ENCODE data around the gene COPZ1.

Gene COPZ1

GRCh38 chr12:54384591-54385041 is 59.7 kb downstream of the COPZ1 start, which contains the start of gene ZNF385A:
Gene ZNF385A (minus strand): TSS chr12:54384733. CDS start chr12:54384514, 219 bp downstream.
- no peak for ATAC-seq
- TF ChIP-seq SNAI2 (CRISPR knock-in tag; IDR thresholded peaks at IDR 0.05) (no peak), TOX (CRISPR knock-in tag; IDR thresholded peaks at IDR 0.05; ENCODE audit: borderline replicate concordance) (no peak), ISL1 (CRISPR knock-in tag; IDR thresholded peaks at IDR 0.05) (no peak), ARNTL (CRISPR knock-in tag; IDR thresholded peaks at IDR 0.05; ENCODE audit: borderline replicate concordance, low read depth) (no peak), OSR1 (CRISPR knock-in tag; IDR thresholded peaks at IDR 0.05) (no peak), CREB5 (CRISPR knock-in tag; IDR thresholded peaks at IDR 0.05; ENCODE audit: low read depth) (no peak), ZFP3 (CRISPR knock-in tag; IDR thresholded peaks at IDR 0.05) (no peak), TCF4 (CRISPR knock-in tag; IDR thresholded peaks at IDR 0.05; ENCODE audit: borderline replicate concordance) (no peak), CSDC2 (CRISPR knock-in tag; IDR thresholded peaks at IDR 0.05) (no peak)
- TF ChIP-seq, protein P1, sequence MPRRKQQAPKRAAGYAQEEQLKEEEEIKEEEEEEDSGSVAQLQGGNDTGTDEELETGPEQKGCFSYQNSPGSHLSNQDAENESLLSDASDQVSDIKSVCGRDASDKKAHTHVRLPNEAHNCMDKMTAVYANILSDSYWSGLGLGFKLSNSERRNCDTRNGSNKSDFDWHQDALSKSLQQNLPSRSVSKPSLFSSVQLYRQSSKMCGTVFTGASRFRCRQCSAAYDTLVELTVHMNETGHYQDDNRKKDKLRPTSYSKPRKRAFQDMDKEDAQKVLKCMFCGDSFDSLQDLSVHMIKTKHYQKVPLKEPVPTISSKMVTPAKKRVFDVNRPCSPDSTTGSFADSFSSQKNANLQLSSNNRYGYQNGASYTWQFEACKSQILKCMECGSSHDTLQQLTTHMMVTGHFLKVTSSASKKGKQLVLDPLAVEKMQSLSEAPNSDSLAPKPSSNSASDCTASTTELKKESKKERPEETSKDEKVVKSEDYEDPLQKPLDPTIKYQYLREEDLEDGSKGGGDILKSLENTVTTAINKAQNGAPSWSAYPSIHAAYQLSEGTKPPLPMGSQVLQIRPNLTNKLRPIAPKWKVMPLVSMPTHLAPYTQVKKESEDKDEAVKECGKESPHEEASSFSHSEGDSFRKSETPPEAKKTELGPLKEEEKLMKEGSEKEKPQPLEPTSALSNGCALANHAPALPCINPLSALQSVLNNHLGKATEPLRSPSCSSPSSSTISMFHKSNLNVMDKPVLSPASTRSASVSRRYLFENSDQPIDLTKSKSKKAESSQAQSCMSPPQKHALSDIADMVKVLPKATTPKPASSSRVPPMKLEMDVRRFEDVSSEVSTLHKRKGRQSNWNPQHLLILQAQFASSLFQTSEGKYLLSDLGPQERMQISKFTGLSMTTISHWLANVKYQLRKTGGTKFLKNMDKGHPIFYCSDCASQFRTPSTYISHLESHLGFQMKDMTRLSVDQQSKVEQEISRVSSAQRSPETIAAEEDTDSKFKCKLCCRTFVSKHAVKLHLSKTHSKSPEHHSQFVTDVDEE (CRISPR knock-in tag; IDR thresholded peaks at IDR 0.05), result no peak

DNA sequence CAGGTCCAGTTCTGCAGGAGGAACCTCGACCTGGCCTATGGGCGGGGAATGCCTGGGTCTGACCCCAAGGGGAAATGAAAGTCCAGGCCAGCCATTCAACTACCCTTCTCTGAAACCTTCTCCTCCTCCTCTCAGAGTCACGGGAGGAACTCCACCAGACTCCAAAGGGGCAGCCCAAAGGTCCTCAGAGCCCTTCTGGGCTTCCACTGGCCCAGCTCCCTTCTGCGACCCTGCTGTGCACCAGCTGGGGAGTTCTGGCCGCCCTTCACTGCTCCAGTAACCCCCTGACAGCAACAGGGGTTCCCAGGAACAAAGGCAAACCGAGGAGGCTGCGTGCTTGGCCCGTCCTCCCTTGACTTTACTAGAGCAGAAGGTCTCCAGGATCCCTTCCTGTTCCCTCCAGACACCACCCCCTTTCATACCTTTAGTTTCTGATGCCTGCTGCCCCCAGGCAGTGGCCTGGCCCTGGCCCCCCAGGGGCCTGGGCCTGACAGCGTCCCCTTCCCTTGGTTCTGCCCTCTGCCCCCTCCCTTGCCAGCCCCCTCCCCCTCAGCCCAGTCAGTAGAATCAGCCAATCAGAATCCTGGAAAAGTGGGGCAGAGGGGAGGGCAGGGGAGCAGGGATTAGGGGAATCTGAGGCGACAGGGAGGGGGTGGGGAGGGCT is 60.5 kb downstream of the COPZ1 start:
- no peak for TF ChIP-seq ZNF70 (CRISPR knock-in tag; IDR thresholded peaks at IDR 0.05)
- no peak for TF ChIP-seq OSR1 (CRISPR knock-in tag; IDR thresholded peaks at IDR 0.05)
- no peak for TF ChIP-seq ZNF565 (CRISPR knock-in tag; conservative IDR thresholded peaks at IDR 0.05; ENCODE audit: low read depth)
- no peak for TF ChIP-seq ZNF8 (CRISPR knock-in tag; IDR thresholded peaks at IDR 0.05)
- TF ChIP-seq CREB5 (CRISPR knock-in tag; IDR thresholded peaks at IDR 0.05; ENCODE audit: low read depth), result no peak
- ATAC-seq, result no peak

DNA sequence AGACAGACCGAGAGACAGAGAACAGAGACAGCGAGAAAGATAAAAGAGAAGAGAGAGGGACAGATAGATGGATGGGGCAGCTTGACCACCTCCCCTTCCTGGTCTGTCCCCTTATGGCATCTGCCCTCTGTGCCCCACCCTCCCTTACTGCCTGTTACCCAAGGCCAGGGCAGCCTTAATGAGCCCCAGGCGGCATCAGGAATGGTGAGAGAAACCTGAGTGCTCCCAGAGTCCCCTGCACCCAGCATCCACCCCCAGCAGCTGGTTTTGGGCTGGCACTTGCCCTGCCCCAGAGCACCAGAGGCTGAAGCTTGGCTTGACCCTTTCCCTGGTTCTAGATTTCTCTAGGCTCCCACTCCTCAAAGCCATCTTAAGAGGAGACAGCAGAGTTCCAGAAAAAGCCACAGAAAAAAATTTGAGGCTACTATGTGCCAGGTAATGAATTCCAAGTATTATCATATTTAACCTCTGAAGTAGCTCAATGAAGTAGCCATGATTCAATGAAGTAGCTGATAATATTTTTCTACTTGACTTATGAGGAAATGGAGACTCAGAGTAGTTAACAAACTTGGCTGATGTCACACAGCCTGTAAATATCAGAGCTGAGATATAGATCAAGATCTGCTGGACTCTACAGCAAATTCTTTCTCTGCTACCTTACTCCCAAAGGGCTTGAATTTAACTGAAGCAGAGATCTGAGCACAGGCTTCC is 61.6 kb downstream of the COPZ1 start:
- no peak for ATAC-seq
- TF ChIP-seq TOX (CRISPR knock-in tag; IDR thresholded peaks at IDR 0.05; ENCODE audit: borderline replicate concordance) (no peak), CREB5 (CRISPR knock-in tag; IDR thresholded peaks at IDR 0.05; ENCODE audit: low read depth) (no peak), ZNF8 (CRISPR knock-in tag; IDR thresholded peaks at IDR 0.05) (no peak)

- ATAC-seq, result no peak
- no peak for TF ChIP-seq GLIS3 (CRISPR knock-in tag; IDR thresholded peaks at IDR 0.05)
- no peak for TF ChIP-seq ZNF70 (CRISPR knock-in tag; IDR thresholded peaks at IDR 0.05)
- TF ChIP-seq, protein P2, sequence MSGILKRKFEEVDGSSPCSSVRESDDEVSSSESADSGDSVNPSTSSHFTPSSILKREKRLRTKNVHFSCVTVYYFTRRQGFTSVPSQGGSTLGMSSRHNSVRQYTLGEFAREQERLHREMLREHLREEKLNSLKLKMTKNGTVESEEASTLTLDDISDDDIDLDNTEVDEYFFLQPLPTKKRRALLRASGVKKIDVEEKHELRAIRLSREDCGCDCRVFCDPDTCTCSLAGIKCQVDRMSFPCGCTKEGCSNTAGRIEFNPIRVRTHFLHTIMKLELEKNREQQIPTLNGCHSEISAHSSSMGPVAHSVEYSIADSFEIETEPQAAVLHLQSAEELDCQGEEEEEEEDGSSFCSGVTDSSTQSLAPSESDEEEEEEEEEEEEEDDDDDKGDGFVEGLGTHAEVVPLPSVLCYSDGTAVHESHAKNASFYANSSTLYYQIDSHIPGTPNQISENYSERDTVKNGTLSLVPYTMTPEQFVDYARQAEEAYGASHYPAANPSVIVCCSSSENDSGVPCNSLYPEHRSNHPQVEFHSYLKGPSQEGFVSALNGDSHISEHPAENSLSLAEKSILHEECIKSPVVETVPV (CRISPR knock-in tag; IDR thresholded peaks at IDR 0.05), result no peak
- TF ChIP-seq ZNF565 (CRISPR knock-in tag; conservative IDR thresholded peaks at IDR 0.05; ENCODE audit: low read depth), result no peak
- TF ChIP-seq CSDC2 (CRISPR knock-in tag; IDR thresholded peaks at IDR 0.05), result no peak
- TF ChIP-seq, protein P1 (CRISPR knock-in tag; IDR thresholded peaks at IDR 0.05), result no peak
- no peak for TF ChIP-seq BACH2 (CRISPR knock-in tag; IDR thresholded peaks at IDR 0.05; ENCODE audit: borderline replicate concordance)
- TF ChIP-seq ESRRG (CRISPR knock-in tag; IDR thresholded peaks at IDR 0.05), result no peak
- TF ChIP-seq RARB (CRISPR knock-in tag; IDR thresholded peaks at IDR 0.05), result no peak
- no peak for TF ChIP-seq TCF4 (CRISPR knock-in tag; IDR thresholded peaks at IDR 0.05; ENCODE audit: borderline replicate concordance)
- no peak for TF ChIP-seq TOX (CRISPR knock-in tag; IDR thresholded peaks at IDR 0.05; ENCODE audit: borderline replicate concordance)
- no peak for TF ChIP-seq ARNTL (CRISPR knock-in tag; IDR thresholded peaks at IDR 0.05; ENCODE audit: borderline replicate concordance, low read depth)
- TF ChIP-seq, protein P3, sequence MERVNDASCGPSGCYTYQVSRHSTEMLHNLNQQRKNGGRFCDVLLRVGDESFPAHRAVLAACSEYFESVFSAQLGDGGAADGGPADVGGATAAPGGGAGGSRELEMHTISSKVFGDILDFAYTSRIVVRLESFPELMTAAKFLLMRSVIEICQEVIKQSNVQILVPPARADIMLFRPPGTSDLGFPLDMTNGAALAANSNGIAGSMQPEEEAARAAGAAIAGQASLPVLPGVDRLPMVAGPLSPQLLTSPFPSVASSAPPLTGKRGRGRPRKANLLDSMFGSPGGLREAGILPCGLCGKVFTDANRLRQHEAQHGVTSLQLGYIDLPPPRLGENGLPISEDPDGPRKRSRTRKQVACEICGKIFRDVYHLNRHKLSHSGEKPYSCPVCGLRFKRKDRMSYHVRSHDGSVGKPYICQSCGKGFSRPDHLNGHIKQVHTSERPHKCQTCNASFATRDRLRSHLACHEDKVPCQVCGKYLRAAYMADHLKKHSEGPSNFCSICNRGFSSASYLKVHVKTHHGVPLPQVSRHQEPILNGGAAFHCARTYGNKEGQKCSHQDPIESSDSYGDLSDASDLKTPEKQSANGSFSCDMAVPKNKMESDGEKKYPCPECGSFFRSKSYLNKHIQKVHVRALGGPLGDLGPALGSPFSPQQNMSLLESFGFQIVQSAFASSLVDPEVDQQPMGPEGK (CRISPR knock-in tag; IDR thresholded peaks at IDR 0.05; ENCODE audit: borderline replicate concordance), result no peak
- no peak for TF ChIP-seq ZFP30 (CRISPR knock-in tag; IDR thresholded peaks at IDR 0.05)
- TF ChIP-seq ZNF8 (CRISPR knock-in tag; IDR thresholded peaks at IDR 0.05), result no peak
- TF ChIP-seq SNAI2 (CRISPR knock-in tag; IDR thresholded peaks at IDR 0.05), result no peak
Measured at GRCh38 chr12:54387114-54387467, 62.2 kb downstream of the COPZ1 start.

All from SK-N-SH treated with all-trans-retinoic acid at 6 μM for 48 hours (cell line).